Colonic mucosa (tissue), 4 donors: Measurements from ENCODE around the gene SNX19. TPM values are rescaled to one million over a fixed set of nuclear protein-coding genes. Genes with fewer than 3 reads are reported as not detected.
A peak's percentile ranks its signal among the peaks of the same experiment; 100 is the strongest.

Source experiments
- DNase-seq: peaks from one replicate; pipeline ENCODE4 v3.0.0-alpha.2; 2020
- H3K27ac ChIP-seq: fragments of 200-600 bp; one replicate; pipeline ENCODE4 v1.8.0; 2021
- H3K27me3 ChIP-seq: fragments of 200-600 bp; one replicate; pipeline ENCODE4 v1.8.0; 2021
- H3K36me3 ChIP-seq: fragments of 200-600 bp; one replicate; pipeline ENCODE4 v1.8.0; 2021
- H3K4me1 ChIP-seq: fragments of 200-600 bp; one replicate; pipeline ENCODE4 v1.8.0; 2021; ENCODE audit warnings: mild to moderate bottlenecking
- H3K4me3 ChIP-seq: fragments of 200-600 bp; one replicate; pipeline ENCODE4 v1.8.0; 2021
- H3K9ac ChIP-seq, 2 donors: one replicate each; pipeline ENCODE4 v1.7.0; 2013; ENCODE audit warnings: control low read depth in 2 of 2, low read depth in 2 of 2, low read length in 2 of 2
- H3K9me3 ChIP-seq: fragments of 200-600 bp; one replicate; pipeline ENCODE4 v1.8.0; 2021
- intact Hi-C: fragments of 100-400 bp; cut with DNase I; formaldehyde crosslinking; loops from one replicate; pipeline ENCODE4 v1.14.1; 2022
- total RNA-seq, 2 donors: library from RNA; stranded (reverse); fragmentation: NEBNext Ultra II Directional in 1 of 2; extraction: Animal tissue kit (Norgen Biotek cat#: 25700) in 1 of 2; gene quantifications; one replicate each; pipeline ENCODE4 v1.2.1, GENCODE V29; 2021
- TF ChIP-seq, protein P1 (sequence below): fragments of 200-600 bp; IDR thresholded peaks from one replicate; pipeline ENCODE4 v1.8.0; 2022; ENCODE audit warnings: antibody characterized with exemption, mild to moderate bottlenecking
- donor health status: healthy.
- donor health status: DM: no; HTN: no; CAD: no.
- donor health status: DM: no; HTN: no; CAD: no.

Gene SNX19
- total RNA-seq, 2 donors from 2014 or later = 43.4 to 57.4 TPM

DNA sequence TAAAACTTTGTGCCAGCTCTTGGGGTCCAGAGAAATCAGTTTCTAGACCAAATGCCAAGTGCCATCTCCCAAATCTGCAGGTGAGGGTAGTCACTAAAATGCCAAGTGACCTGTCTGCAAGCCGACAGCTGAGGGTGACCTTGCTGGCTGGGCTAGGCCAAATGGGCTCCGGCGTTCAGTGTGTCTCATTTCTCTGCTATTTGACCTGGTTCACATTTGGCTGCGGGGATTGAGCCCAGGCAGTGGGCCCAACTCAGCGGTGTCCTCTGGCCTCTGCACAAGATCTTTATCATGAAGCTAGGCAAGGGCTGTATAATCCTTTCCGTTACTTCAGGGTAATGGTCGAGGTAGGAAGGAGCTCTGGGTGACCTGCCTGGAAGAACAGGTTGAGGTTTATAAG is 87.5 kb downstream of the SNX19 start:
- no peaks in the 10 kb centered on the region for H3K9me3 ChIP-seq
- H3K27ac ChIP-seq = no peak overlapping the region
- no peaks in the 10 kb centered on the region for H3K36me3 ChIP-seq
- H3K4me3 ChIP-seq = no peak overlapping the region
- H3K9ac ChIP-seq = no peak overlapping the region
- H3K4me1 ChIP-seq = no peaks in the 10 kb centered on the region
- H3K27me3 ChIP-seq = no peaks in the 10 kb centered on the region
- TF ChIP-seq, protein P1, sequence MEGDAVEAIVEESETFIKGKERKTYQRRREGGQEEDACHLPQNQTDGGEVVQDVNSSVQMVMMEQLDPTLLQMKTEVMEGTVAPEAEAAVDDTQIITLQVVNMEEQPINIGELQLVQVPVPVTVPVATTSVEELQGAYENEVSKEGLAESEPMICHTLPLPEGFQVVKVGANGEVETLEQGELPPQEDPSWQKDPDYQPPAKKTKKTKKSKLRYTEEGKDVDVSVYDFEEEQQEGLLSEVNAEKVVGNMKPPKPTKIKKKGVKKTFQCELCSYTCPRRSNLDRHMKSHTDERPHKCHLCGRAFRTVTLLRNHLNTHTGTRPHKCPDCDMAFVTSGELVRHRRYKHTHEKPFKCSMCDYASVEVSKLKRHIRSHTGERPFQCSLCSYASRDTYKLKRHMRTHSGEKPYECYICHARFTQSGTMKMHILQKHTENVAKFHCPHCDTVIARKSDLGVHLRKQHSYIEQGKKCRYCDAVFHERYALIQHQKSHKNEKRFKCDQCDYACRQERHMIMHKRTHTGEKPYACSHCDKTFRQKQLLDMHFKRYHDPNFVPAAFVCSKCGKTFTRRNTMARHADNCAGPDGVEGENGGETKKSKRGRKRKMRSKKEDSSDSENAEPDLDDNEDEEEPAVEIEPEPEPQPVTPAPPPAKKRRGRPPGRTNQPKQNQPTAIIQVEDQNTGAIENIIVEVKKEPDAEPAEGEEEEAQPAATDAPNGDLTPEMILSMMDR = no peak
- intact Hi-C loops = no loop called here
- DNase-seq = no peak

DNA sequence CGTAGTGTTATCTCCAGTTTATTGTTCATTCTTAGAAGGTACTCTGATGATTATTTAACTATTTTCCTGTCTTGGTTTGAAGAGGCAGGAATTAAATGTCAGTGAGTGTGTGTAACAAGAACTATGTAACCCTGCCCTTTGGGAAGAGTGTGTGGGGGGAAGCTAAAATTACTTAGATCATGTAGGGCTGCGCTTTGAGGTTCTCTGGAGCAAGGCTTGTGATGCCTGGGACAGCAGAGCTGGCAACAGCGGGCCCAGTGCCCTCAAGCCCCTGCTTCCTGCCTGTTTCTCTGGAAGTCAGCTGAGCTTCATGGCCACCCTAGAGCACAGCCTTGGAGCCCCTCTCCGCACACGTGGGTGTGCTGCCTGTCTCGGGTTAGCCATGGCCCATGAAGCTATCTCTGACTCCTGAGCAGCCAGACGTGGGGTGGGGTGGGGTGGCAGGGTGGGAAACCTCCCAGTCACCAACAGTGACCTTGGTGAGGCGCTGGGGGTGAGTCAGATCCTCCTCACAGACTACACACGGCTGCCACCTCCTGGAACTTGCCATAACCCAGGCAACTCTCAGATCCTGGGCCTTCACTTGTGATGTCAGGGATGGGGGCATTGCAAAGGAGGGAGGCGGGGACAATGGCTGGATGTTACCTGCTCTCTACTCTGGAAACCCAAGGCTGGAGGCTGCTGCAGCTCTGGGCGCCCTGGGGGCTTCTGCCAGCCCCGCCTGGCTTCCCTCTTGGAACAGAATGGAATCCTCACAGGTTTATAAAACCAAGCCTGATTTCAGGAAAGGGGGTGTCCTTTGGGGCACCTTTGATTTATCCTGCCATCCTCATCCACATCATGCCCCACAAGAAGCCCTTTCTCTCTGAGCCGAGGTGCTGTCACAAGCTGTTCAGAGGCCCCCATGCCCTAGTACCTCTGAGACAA is 88.6 kb downstream of the SNX19 start:
- no peaks in the 10 kb centered on the region for H3K4me1 ChIP-seq
- no peak overlapping the region for H3K27ac ChIP-seq
- H3K36me3 ChIP-seq = no peaks in the 10 kb centered on the region
- H3K9me3 ChIP-seq = no peaks in the 10 kb centered on the region
- H3K4me3 ChIP-seq = no peak overlapping the region
- no peaks in the 10 kb centered on the region for H3K27me3 ChIP-seq
- TF ChIP-seq, protein P1 = peak; percentile 31
- DNase-seq = peak; percentile 45
- intact Hi-C loops = no loop called here
- no peak overlapping the region for H3K9ac ChIP-seq

DNA sequence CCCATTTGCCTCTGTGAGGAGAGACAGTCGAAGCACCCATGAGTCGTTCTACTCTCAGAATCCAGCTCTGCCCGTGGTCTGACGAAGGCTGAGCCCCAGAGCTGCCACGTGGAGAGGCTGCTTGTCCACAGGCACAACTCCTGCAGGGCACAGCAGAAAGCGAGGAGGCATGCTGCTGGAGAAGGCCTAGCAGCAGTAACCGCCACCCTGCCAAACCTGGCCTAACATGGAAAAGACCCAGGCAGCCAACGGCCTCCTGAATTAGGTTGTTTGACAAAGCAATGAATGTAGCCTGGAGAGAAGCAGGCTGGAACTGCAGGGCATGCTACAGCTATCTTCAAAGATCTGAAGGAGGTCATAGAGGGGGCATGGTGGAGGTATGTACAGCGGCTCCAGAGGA is 89.7 kb downstream of the SNX19 start:
- Histone ChIP-seq H3K27me3 (no peaks in the 10 kb centered on the region), H3K4me1 (no peaks in the 10 kb centered on the region), H3K9me3 (no peaks in the 10 kb centered on the region), H3K27ac (no peak overlapping the region), H3K4me3 (no peak overlapping the region), H3K9ac (no peak overlapping the region), H3K36me3 (no peaks in the 10 kb centered on the region)
- TF ChIP-seq, protein P1 = no peak
- no peak for DNase-seq
- intact Hi-C loops = no loop called here

DNA sequence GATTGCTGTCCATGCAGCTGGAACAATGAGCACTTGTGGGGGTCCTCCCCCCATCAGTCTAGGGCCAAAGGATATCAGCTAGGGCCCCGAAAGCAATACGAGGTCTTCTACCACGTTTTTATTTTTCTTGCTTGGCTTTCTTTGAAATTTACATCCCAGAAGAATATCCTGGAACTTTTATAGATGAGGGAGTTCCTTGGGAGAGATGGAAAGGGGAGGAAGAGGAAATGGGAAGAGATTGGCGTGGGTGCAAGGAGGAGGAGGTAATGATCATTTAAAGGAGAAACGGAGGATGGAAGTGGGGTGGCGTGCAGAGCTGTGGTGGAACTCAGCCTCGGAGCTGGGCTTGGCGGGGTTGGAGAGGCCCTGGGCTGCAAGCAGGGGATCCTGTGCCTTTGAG is 90.3 kb downstream of the SNX19 start:
- DNase-seq = no peak
- TF ChIP-seq, protein P1 = no peak
- Histone ChIP-seq H3K27me3 (no peaks in the 10 kb centered on the region), H3K4me1 (no peaks in the 10 kb centered on the region), H3K9ac (no peak overlapping the region), H3K27ac (no peak overlapping the region), H3K9me3 (no peaks in the 10 kb centered on the region), H3K4me3 (no peak overlapping the region), H3K36me3 (no peaks in the 10 kb centered on the region)
- intact Hi-C loops = no loop called here

DNA sequence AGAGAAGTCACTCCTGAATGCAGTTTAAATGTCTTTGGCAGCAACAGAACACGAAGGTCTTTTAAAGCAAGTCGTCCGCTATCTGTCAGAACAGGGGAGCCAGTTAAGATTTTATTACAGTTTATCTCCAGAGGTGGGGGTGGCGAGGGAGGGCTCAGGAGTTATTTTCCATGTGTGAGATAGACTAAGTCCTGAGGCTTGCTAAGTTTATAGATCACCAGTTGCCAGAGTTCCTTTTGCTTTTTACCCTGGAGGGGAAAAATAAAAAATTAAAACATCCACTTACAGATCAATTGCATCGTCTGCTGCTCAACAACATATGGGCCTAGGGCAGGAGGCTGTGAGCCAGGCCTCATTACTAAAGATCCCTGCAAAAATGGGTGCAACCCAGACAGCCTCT is 90.7 kb downstream of the SNX19 start:
- intact Hi-C loops = no loop called here
- Histone ChIP-seq H3K27me3 (no peaks in the 10 kb centered on the region), H3K9ac (no peak overlapping the region), H3K4me3 (no peak overlapping the region), H3K4me1 (no peaks in the 10 kb centered on the region), H3K9me3 (no peaks in the 10 kb centered on the region), H3K36me3 (no peaks in the 10 kb centered on the region), H3K27ac (no peak overlapping the region)
- TF ChIP-seq, protein P1 = no peak
- no peak for DNase-seq
